ENCODE data around the gene STPG4. TPM values are rescaled to one million over a fixed set of nuclear protein-coding genes. Genes with fewer than 3 reads are reported as not detected.
"Not testable (repeated sequence)": the region's sequence is repeated elsewhere in the genome, so short reads cannot be mapped to it uniquely, and the experiment has no call there.

The STPG4 gene
- total RNA-seq (2014; rRNA removed; shearing (Covaris generic)), result 6.9 and 7.1 TPM in 2 replicates

- DNase-seq (ENCODE audit: low spot score), result no peak
These were observed at the start of gene STPG4 for GRCh38 chr2:47155091-47155876. Gene STPG4, minus strand, starts transcription at chr2:47155308. Its CDS starts 57 bp downstream, at chr2:47155251.

DNA sequence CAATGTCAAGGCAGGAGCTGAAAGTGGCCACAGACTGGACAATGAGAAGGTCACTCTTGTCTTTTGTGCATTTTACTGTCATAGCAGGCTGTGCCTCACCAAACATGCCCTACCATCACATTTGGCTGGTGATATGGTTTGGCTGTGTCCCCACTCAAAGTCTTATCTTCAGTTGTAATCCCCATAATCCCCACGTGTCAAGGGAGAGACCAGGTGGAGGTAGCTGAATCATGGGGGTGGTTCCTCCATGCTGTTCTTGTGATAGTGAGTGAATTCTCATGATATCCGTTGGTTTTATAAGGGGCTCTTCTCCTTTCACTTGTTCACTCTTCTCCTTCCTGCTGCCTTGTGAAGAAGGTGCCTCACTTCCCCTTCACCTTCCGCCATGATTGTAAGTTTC lies 49.6 kb upstream of the STPG4 start:
- no peak for DNase-seq (ENCODE audit: low spot score)

GRCh38 chr2:47203995-47204394 lies 48.9 kb upstream of the STPG4 start:
- DNase-seq (ENCODE audit: low spot score), result no peak

DNA sequence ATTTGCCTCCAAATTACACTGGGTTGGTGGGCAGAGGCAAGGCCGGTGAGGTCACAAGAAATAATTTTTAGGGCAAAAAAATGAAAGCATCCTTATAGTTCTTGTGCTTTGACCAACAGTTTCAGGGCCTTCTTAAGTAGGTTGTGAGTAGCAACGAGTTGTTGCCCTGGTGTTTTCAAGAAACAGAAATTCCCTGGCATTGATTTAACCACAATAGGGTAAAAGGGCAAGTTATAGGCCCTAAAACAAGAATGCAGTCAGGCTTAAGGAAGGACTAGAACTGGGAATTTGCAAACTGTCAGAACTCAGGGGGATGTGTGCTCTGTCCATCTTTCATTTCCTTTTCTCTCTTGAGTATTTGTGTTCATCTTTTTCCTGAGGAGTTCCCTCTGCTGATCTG lies 46.1 kb upstream of the STPG4 start:
- peak; percentile 57 for DNase-seq (ENCODE audit: low spot score)

DNA sequence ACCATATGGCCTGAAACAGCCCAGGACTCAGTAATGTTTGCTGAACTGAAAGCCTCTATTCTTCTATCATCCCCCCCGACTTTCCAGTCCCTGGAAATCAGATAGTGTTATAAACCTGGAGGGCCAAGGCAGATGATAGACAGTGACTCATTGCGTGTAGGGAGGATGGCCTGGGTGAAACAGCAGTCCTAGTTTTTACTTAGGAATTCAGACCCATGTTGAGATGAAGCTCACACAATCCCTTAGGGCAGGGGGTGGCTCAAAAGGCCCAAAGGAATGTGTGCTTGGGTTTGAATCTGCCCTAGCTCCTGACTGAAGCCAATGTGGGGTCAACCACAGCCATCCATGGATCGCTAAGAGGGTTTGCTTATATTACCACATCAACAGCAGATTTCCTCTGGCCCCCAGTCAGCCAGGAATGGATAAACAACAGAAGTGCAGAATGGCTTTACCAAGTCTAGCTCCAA lies 43.9 kb upstream of the STPG4 start:
- DNase-seq (ENCODE audit: low spot score), result no peak

GRCh38 chr2:47196499-47196898 lies 41.4 kb upstream of the STPG4 start:
- no peak for DNase-seq (ENCODE audit: low spot score)

DNA sequence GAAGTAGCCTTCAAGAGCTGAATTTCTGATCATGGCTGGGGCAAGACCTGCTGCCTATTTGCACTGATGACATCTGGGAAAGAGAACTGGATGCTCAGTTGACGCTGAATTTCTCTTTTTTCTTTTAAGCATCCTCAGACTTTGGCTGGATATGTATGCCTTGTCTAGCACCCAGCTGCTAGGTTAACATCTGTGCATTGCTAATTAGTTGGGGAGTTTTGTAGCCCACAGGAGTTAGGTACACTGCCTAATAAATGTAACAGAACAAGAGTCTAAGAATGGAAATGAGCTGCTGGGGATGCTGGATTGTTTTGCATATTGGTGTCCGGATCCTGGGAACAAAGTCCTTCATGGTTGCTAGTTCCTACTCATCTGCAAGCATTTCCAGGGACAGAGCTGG lies 40.9 kb upstream of the STPG4 start:
- no peak for DNase-seq (ENCODE audit: low spot score)

- no peak for DNase-seq (ENCODE audit: low spot score)
These were observed 40.0 kb upstream of the STPG4 start for GRCh38 chr2:47195148-47195547.

GRCh38 chr2:47194410-47194809 lies 39.3 kb upstream of the STPG4 start:
- DNase-seq (ENCODE audit: low spot score), result no peak

- no peak for DNase-seq (ENCODE audit: low spot score)
These were observed 38.5 kb upstream of the STPG4 start for GRCh38 chr2:47193607-47194006.

GRCh38 chr2:47190188-47190881 lies 35.2 kb upstream of the STPG4 start:
- no peak for DNase-seq (ENCODE audit: low spot score)

- DNase-seq (ENCODE audit: low spot score), result no peak
These were observed 34.5 kb upstream of the STPG4 start for GRCh38 chr2:47189635-47190034.

GRCh38 chr2:47187069-47187468 lies 32.0 kb upstream of the STPG4 start:
- no peak for DNase-seq (ENCODE audit: low spot score)

- DNase-seq (ENCODE audit: low spot score), result no peak
These were observed 31.2 kb upstream of the STPG4 start for GRCh38 chr2:47186351-47186750.

DNA sequence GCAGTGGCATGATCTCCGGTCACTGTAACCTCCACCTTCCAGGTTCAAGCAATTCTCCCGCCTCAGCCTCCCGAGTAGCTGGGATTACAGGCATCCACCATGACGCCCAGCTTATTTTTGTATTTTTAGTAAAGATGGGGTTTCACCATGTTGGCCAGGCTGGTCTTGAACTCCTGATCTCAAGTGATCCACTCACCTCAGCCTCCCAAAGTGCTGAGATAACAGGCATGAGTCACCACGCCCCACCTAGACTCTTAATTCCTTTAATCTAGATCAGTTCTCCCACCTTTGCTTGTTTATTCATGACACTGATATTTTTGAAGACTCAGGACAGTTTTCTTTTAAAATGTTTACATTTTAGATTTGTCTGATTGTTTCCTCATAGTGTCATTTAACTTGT lies 30.0 kb upstream of the STPG4 start:
- DNase-seq (ENCODE audit: low spot score), result not testable (repeated sequence)

GRCh38 chr2:47181176-47181575 lies 26.1 kb upstream of the STPG4 start:
- no peak for DNase-seq (ENCODE audit: low spot score)

GRCh38 chr2:47180531-47180930 lies 25.4 kb upstream of the STPG4 start:
- no peak for DNase-seq (ENCODE audit: low spot score)

GRCh38 chr2:47179388-47179787 lies 24.3 kb upstream of the STPG4 start:
- DNase-seq (ENCODE audit: low spot score), result no peak

DNA sequence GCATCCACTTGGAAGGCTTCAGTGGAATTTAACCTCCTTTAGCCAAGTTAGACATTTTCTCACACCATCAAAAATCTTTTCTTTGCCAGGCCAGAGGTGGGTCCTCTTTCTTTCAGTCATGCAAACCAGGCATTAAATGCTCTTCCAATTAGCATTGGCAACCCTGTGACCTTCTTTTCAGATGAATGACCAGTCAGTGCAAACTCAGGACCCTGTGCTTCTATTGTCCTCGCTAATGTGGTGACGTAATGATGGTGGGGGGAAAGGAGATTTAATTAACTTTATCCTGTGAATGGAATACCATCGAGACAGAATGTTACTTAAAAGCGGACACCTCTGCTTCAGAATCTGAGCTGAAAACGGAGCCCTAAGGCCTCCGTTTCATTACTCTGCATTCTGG lies 23.2 kb upstream of the STPG4 start:
- DNase-seq (ENCODE audit: low spot score), result no peak

GRCh38 chr2:47177043-47177565 lies 22.0 kb upstream of the STPG4 start:
- DNase-seq (ENCODE audit: low spot score), result no peak

- DNase-seq (ENCODE audit: low spot score), result peak; percentile 71
These were observed 19.7 kb upstream of the STPG4 start for GRCh38 chr2:47174733-47175361.

Data from HT-29 (cell line).